C4-2B (cell line): ENCODE data around the gene GALNTL6.

ENCODE experiments used
- CTCF ChIP-seq: fragments of 450-650 bp; conservative IDR thresholded peaks from 2 replicates; pipeline ENCODE4 v1.5.1; 2017; ENCODE audit warnings: mild to moderate bottlenecking
- ZFX ChIP-seq: fragments of 450-650 bp; IDR thresholded peaks from 2 replicates; pipeline ENCODE4 v1.6.1; 2017

- TF ChIP-seq CTCF: no peak
- TF ChIP-seq ZFX: no peak
Observed at GRCh38 chr4:172287117-172287516, 473.9 kb downstream of the GALNTL6 start.
